GM12878 (cell line): Measurements from ENCODE around the gene RALGAPA1. TPM values are rescaled to one million over a fixed set of nuclear protein-coding genes. Genes with fewer than 3 reads are reported as not detected.
A peak's percentile ranks its signal among the peaks of the same experiment; 100 is the strongest.

Experiments used
- ATAC-seq: fragments of 200-7000 bp; cut with Tn5 transposase; 3 replicates; pipeline ENCODE4 v1.9.1; 2020; ENCODE audit warnings: mild to moderate bottlenecking, moderate library complexity
- BruUV-seq: library from RNA; stranded (reverse); fragments of 400-500 nt; replicated peaks from 2 replicates; lab custom pipeline; 2021; lab: Mats Ljungman, UMichigan
- CTCF ChIA-PET: fragments of 300-600 bp; sonication (Branson Sonifier 250); formaldehyde crosslinking; extraction: SDS; loops from one replicate; lab custom pipeline; 2021; ENCODE audit warnings: inconsistent platforms; lab: Yijun Ruan, JAX
- POLR2A ChIA-PET: fragments of 350-600 bp; formaldehyde crosslinking; extraction: SDS; loops from one replicate; lab custom pipeline; 2021; ENCODE audit warnings: inconsistent platforms; lab: Charles Lee
- RAD21 ChIA-PET: fragments of 300-600 bp; sonication (Branson Sonifier 250); formaldehyde crosslinking; loops from one replicate; lab custom pipeline; 2023; ENCODE audit warnings: antibody characterized with exemption; ENCODE audit not compliant: unreplicated experiment; lab: Charles Lee
- SMC1A ChIA-PET: fragments of 300-600 bp; sonication (Branson Sonifier 250); formaldehyde crosslinking; loops from one replicate; lab custom pipeline; 2023; ENCODE audit not compliant: unreplicated experiment, uncharacterized antibody; lab: Charles Lee
- DNase-seq: peaks from one replicate; pipeline ENCODE4 v3.0.0-alpha.2; 2011; ENCODE audit warnings: low read depth, low spot score
- FAIRE-seq: peaks from 3 replicates; lab custom pipeline; 2011; peaks lifted over from hg19 to GRCh38; lab: Jason Lieb, UNC
- H2AFZ ChIP-seq: 2 replicates; pipeline ENCODE4 v1.6.0; 2011; ENCODE audit warnings: low read depth, low read length, control low read depth; ENCODE audit not compliant: control insufficient read depth
- H3K27ac ChIP-seq: 2 replicates; pipeline ENCODE4 v1.5.1; 2011; ENCODE audit warnings: control low read depth; ENCODE audit not compliant: control insufficient read depth, insufficient read depth
- H3K27me3 ChIP-seq, 2 experiments: replicated peaks in 1 of 2; 2 replicates each; pipeline versions ENCODE4 v1.6.0 to v1.6.1; 2011; ENCODE audit warnings: low read length in 1 of 2; ENCODE audit not compliant: control insufficient read depth in 2 of 2, insufficient read depth in 2 of 2
- H3K36me3 ChIP-seq, 2 experiments: 2 replicates each; pipeline ENCODE4 v1.5.1; 2011; ENCODE audit warnings: low read length in 1 of 2; ENCODE audit not compliant: control insufficient read depth in 2 of 2, insufficient read depth in 2 of 2
- H3K4me1 ChIP-seq: 2 replicates; pipeline ENCODE4 v1.6.1; 2011; ENCODE audit warnings: mild to moderate bottlenecking, low read length, moderate library complexity, mixed read lengths; ENCODE audit not compliant: control insufficient read depth, insufficient read depth
- H3K4me2 ChIP-seq: 2 replicates; pipeline ENCODE4 v1.6.0; 2011; ENCODE audit warnings: control low read depth; ENCODE audit not compliant: control insufficient read depth, insufficient read depth
- H3K4me3 ChIP-seq: fragments of 200-600 bp; sonication (generic); 2 replicates; pipeline ENCODE4 v1.5.1; 2016
- H3K79me2 ChIP-seq: 2 replicates; pipeline ENCODE4 v1.6.0; 2011; ENCODE audit warnings: low read length; ENCODE audit not compliant: control insufficient read depth, insufficient read depth
- H3K9ac ChIP-seq: 2 replicates; pipeline ENCODE4 v1.8.0; 2011; ENCODE audit warnings: low read length, control low read depth, mixed read lengths; ENCODE audit not compliant: control insufficient read depth, insufficient read depth
- H3K9me3 ChIP-seq: replicated peaks from 3 replicates; pipeline ENCODE4 v1.5.1; 2011; ENCODE audit warnings: mild to moderate bottlenecking, low read length; ENCODE audit not compliant: control insufficient read depth, insufficient read depth
- H4K20me1 ChIP-seq: 2 replicates; pipeline ENCODE4 v1.6.0; 2011; ENCODE audit not compliant: control insufficient read depth, insufficient read depth
- CTCF ChIP-seq, 3 experiments: IDR thresholded peaks in 2 of 3; conservative IDR thresholded peaks in 1 of 3; 2 replicates each; pipeline ENCODE4 v1.5.1; 2011; ENCODE audit warnings: low read depth in 3 of 3, low read length in 3 of 3, mild to moderate bottlenecking in 3 of 3, control low read depth in 2 of 3, moderate library complexity in 2 of 3, inconsistent platforms in 1 of 3, mixed read lengths in 1 of 3; ENCODE audit not compliant: control insufficient read depth in 2 of 3, insufficient read depth in 1 of 3; ENCODE audit errors: extremely low read depth in 1 of 3
- E2F4 ChIP-seq: IDR thresholded peaks from 2 replicates; pipeline ENCODE4 v1.6.1; 2012; ENCODE audit warnings: low read depth, low read length, improper control_type of control experiment
- FOXM1 ChIP-seq: IDR thresholded peaks from 2 replicates; pipeline ENCODE4 v1.6.1; 2012; ENCODE audit warnings: low read depth, mild to moderate bottlenecking, inconsistent platforms, low read length, moderate library complexity
- HDGF ChIP-seq: fragments of 450-650 bp; IDR thresholded peaks from 2 replicates; pipeline ENCODE4 v1.6.1; 2016; ENCODE audit warnings: antibody characterized with exemption
- NFIC ChIP-seq: IDR thresholded peaks from 2 replicates; pipeline ENCODE4 v1.6.1; 2012; ENCODE audit warnings: low read depth, mild to moderate bottlenecking, inconsistent platforms, low read length, moderate library complexity
- NRF1 ChIP-seq: conservative IDR thresholded peaks from 2 replicates; pipeline ENCODE4 v1.6.1; 2011; ENCODE audit warnings: mild to moderate bottlenecking, low read depth, low read length, improper control_type of control experiment
- PML ChIP-seq: IDR thresholded peaks from 2 replicates; pipeline ENCODE4 v1.6.1; 2012; ENCODE audit warnings: low read length, inconsistent platforms
- POLR2A ChIP-seq: IDR thresholded peaks from 2 replicates; pipeline ENCODE4 v1.6.1; 2011; ENCODE audit warnings: low read depth, mild to moderate bottlenecking, low read length
- RAD21 ChIP-seq: IDR thresholded peaks from 2 replicates; pipeline ENCODE4 v1.6.1; 2011; ENCODE audit warnings: mild to moderate bottlenecking, low read depth, low read length, moderate library complexity; ENCODE audit not compliant: insufficient read depth
- REST ChIP-seq: IDR thresholded peaks from 2 replicates; pipeline ENCODE4 v1.6.1; 2012; ENCODE audit warnings: mild to moderate bottlenecking, low read depth, low read length
- SMC3 ChIP-seq: IDR thresholded peaks from 2 replicates; pipeline ENCODE4 v1.6.1; 2011; ENCODE audit warnings: low read length, improper control_type of control experiment, borderline replicate concordance
- TCF3 ChIP-seq: IDR thresholded peaks from 2 replicates; pipeline ENCODE4 v1.6.1; 2012; ENCODE audit warnings: low read depth, mild to moderate bottlenecking, low read length, borderline replicate concordance; ENCODE audit not compliant: insufficient read depth
- WGBS: methylation state at CpG from one replicate; pipeline ENCODE4 v1.1.6; 2016; ENCODE audit warnings: low lambda C conversion rate; ENCODE audit not compliant: insufficient replicate concordance, insufficient coverage; ENCODE audit errors: missing lambda C conversion rate; 5-methylcytosine and 5-hydroxymethylcytosine counted together
- in situ Hi-C: fragments of 300-500 bp; cut with MboI; formaldehyde crosslinking; loops from 9 replicates; pipeline ENCODE4 v1.14.3; 2018; ENCODE audit warnings: mixed read lengths
- intact Hi-C: fragments of 100-400 bp; cut with micrococcal nuclease; formaldehyde crosslinking; loops from one replicate; pipeline ENCODE4 v1.14.2; 2022; ENCODE audit not compliant: unreplicated experiment
- polyA plus RNA-seq, 11 experiments: library from polyadenylated mRNA; depleted of rRNA in 4 of 11; unstranded in 6 of 11; stranded (reverse) in 5 of 11; fragments of >200 nt; fragmentation: Nextera tagmentation in 4 of 11; fragmentation: Illumina TruSeq in 1 of 11; extraction: Ambion mirVana in 4 of 11; extraction: Trizol in 1 of 11; gene quantifications; 1 replicate in 1 of 11; 2 replicates in 10 of 11; pipeline versions ENCODE4 v1.2.1 to v1.2.3, GENCODE V29; 2011 to 2016; ENCODE audit warnings: inconsistent platforms in 2 of 11, missing spikeins in 2 of 11, low read depth in 1 of 11
- total RNA-seq, 4 experiments: library from RNA; depleted of rRNA in 3 of 4; stranded (reverse); fragments of >200 nt in 3 of 4; fragmentation: Illumina TruSeq in 1 of 4; extraction: Trizol in 1 of 4; gene quantifications; 2 replicates each; pipeline versions ENCODE4 v1.2.1 to v1.2.3, GENCODE V29; 2013 to 2021

RALGAPA1 gene
- total and polyA plus RNA-seq, 10 of the 15 experiments (the other 5 are each of a cell fraction or from before 2014, with no cell fraction given), result 5.6 to 26.7 (median 14.7) TPM

- TF ChIP-seq TCF3 (no peak), PML (no peak), POLR2A (no peak)
Observed at GRCh38 chr14:35819591-35820540, 10.8 kb upstream of the RALGAPA1 start (continued).

- Histone ChIP-seq H4K20me1 (no peaks in the 10 kb centered on the region), H3K4me2 (no peak overlapping the region), H3K79me2 (no peaks in the 10 kb centered on the region), H3K27ac (no peak overlapping the region), H3K4me1 (no peaks in the 10 kb centered on the region), H2AFZ (no peak overlapping the region), H3K4me3 (no peak overlapping the region), H3K27me3 (no peaks in the 10 kb centered on the region), H3K9me3 (no peaks in the 10 kb centered on the region), H3K9ac (no peak overlapping the region), H3K36me3 (no peaks in the 10 kb centered on the region)
- WGBS, result 47% methylated on average over 13 of the region's 13 CpGs
- SMC1A ChIA-PET, result interaction anchor here (0.5 to 2.2 kb wide), 10 partner anchors 8 to 678 kb away, joined by 3 to 10 read pairs (median 3); partner anchors contain the start of gene BRMS1L
- RAD21 ChIA-PET, result interaction anchor here (0.6 to 2.9 kb wide), 8 partner anchors 7 to 678 kb away, joined by 3 to 11 read pairs (median 4); partner anchors contain the start of gene BRMS1L
- peak; percentile 68 for ATAC-seq
- POLR2A ChIA-PET, result interaction anchor here (1.0 kb wide), 1 partner anchor 11 kb away, joined by 3 read pairs; no protein-coding TSS in a partner anchor
- CTCF ChIA-PET, result interaction anchor here (0.7 to 5.6 kb wide), 28 partner anchors 8 to 678 kb away, joined by 3 to 56 read pairs (median 4); partner anchors contain the start of gene BRMS1L
- intact Hi-C loops, result no loop called here
- BruUV-seq, result no TSS peak
- FAIRE-seq, result no peak
- no peak for DNase-seq
- in situ Hi-C loops, result no loop called here
- TF ChIP-seq RAD21, result peak; percentile 68
- peak; percentile 30; the same call in 1 of the 2 replicates for TF ChIP-seq SMC3
- no peak for TF ChIP-seq NFIC
- no peak for TF ChIP-seq FOXM1
- TF ChIP-seq CTCF (IDR thresholded peaks at IDR 0.05 in 2 of 3, conservative IDR thresholded peaks at IDR 0.05 in 1 of 3; ENCODE audit: control insufficient read depth in 2 of 3, extremely low read depth in 1 of 3, insufficient read depth in 1 of 3, low read depth in 3 of 3, low read length in 3 of 3), result peak; percentile 46 to 63 (median 51)
- TF ChIP-seq NRF1, result no peak
- TF ChIP-seq HDGF, result no peak
- TF ChIP-seq REST, result no peak
- TF ChIP-seq E2F4, result no peak
Observed at GRCh38 chr14:35818346-35819115, 9.4 kb upstream of the RALGAPA1 start.
